ENCODE measurements around the gene DENND5B. TPM values are rescaled to one million over a fixed set of nuclear protein-coding genes. Genes with fewer than 3 reads are reported as not detected.
"Not testable (repeated sequence)": the region's sequence is repeated elsewhere in the genome, so short reads cannot be mapped to it uniquely, and the experiment has no call there.

The DENND5B gene
- total RNA-seq, 1 experiment from 2014 or later: 9.2 TPM

DNA sequence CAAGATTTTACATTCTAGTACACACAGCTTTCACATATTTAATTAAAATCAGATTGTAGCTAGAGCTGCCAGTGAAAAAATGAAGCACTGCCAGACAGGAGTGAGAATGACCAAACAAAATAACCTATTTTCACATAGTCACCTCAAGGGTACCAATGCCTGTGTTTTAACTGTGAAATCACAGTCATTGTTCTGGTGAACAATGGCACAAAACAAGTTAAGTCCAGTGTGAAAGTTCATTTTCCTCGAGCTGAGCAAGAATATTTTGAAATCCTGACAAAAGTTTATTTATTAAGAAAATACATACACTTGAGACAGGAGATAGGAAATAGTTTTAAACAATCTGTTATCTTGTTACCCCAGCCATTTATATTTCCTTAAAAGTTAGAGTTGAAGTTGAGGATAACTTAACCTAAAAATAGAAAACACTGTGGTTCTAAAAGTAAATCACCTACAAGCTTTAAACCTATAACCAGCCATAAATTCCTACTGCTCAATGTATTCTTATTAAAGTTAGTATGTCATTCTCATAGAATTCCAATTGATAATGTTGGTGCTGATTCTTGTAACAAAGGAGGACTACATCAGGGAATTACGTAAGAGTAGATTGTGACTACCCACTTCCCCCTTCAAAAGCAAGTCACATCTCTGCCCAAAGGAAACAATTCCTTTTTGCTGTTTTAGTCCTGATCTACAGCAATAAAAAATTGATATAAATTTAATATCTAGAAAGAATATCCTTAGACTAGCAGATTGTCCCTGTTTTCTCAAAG lies 15.9 kb downstream of the DENND5B start:
- CTCF ChIA-PET: no interaction called here
- Histone ChIP-seq H3K27me3 (ENCODE audit: insufficient read depth, low read depth) (no peaks in the 10 kb centered on the region), H3K79me2 (ENCODE audit: low read depth) (no peaks in the 10 kb centered on the region), H3K36me3 (ENCODE audit: low read depth) (no peaks in the 10 kb centered on the region), H3K4me1 (replicated peaks; ENCODE audit: insufficient read depth) (no peaks in the 10 kb centered on the region), H3K4me3 (no peak overlapping the region), H2AFZ (no peak overlapping the region), H3K4me2 (no peak overlapping the region), H3K9me3 (ENCODE audit: insufficient read depth, low read depth) (no peaks in the 10 kb centered on the region), H3K9me2 (ENCODE audit: insufficient read depth) (no peaks in the 10 kb centered on the region), H3F3A (ENCODE audit: insufficient read depth, low read depth) (no peaks in the 10 kb centered on the region), H4K20me1 (ENCODE audit: insufficient read depth) (no peaks in the 10 kb centered on the region), H3K27ac (no peak overlapping the region)
- no peak for TF ChIP-seq EZH2 (IDR thresholded peaks at IDR 0.05; ENCODE audit: low read depth)
- TF ChIP-seq, protein P1, sequence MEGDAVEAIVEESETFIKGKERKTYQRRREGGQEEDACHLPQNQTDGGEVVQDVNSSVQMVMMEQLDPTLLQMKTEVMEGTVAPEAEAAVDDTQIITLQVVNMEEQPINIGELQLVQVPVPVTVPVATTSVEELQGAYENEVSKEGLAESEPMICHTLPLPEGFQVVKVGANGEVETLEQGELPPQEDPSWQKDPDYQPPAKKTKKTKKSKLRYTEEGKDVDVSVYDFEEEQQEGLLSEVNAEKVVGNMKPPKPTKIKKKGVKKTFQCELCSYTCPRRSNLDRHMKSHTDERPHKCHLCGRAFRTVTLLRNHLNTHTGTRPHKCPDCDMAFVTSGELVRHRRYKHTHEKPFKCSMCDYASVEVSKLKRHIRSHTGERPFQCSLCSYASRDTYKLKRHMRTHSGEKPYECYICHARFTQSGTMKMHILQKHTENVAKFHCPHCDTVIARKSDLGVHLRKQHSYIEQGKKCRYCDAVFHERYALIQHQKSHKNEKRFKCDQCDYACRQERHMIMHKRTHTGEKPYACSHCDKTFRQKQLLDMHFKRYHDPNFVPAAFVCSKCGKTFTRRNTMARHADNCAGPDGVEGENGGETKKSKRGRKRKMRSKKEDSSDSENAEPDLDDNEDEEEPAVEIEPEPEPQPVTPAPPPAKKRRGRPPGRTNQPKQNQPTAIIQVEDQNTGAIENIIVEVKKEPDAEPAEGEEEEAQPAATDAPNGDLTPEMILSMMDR (conservative IDR thresholded peaks at IDR 0.05): no peak
- intact Hi-C loops (cut with micrococcal nuclease; ENCODE audit: unreplicated experiment): no loop called here
- no TSS peak for BruUV-seq (replicated peaks)
- POLR2A ChIA-PET (ENCODE audit: unreplicated experiment): no interaction called here
- DNase-seq: no peak

DNA sequence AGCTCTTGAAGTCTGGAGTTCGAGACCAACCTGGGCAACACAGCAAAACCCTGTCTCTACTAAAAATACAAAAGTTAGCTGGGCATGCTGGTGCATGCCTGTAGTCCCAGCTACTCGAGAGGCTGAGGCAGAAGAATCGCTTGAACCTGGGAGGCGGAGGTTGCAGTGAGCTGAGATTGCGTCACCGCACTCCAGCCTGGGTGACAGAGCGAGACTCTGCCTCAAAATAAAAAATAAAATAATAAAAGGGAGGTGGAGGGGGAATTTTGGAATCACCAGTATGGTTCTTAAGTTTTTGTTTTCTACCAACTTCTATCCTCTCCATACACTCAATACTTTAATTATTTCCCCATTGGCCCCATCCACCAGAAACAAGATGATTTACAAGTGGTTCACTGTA lies 16.6 kb downstream of the DENND5B start:
- intact Hi-C loops (cut with micrococcal nuclease; ENCODE audit: unreplicated experiment); DNase-seq; H3K27ac ChIP-seq; H3K4me1 ChIP-seq (replicated peaks; ENCODE audit: insufficient read depth); H2AFZ ChIP-seq; CTCF ChIA-PET; H3K9me3 ChIP-seq (ENCODE audit: insufficient read depth, low read depth); H3K4me3 ChIP-seq; H3K4me2 ChIP-seq; H3K79me2 ChIP-seq (ENCODE audit: low read depth); H4K20me1 ChIP-seq (ENCODE audit: insufficient read depth); H3K36me3 ChIP-seq (ENCODE audit: low read depth); BruUV-seq (replicated peaks); H3F3A ChIP-seq (ENCODE audit: insufficient read depth, low read depth); H3K27me3 ChIP-seq (ENCODE audit: insufficient read depth, low read depth); H3K9me2 ChIP-seq (ENCODE audit: insufficient read depth); POLR2A ChIA-PET (ENCODE audit: unreplicated experiment): not testable (repeated sequence)

DNA sequence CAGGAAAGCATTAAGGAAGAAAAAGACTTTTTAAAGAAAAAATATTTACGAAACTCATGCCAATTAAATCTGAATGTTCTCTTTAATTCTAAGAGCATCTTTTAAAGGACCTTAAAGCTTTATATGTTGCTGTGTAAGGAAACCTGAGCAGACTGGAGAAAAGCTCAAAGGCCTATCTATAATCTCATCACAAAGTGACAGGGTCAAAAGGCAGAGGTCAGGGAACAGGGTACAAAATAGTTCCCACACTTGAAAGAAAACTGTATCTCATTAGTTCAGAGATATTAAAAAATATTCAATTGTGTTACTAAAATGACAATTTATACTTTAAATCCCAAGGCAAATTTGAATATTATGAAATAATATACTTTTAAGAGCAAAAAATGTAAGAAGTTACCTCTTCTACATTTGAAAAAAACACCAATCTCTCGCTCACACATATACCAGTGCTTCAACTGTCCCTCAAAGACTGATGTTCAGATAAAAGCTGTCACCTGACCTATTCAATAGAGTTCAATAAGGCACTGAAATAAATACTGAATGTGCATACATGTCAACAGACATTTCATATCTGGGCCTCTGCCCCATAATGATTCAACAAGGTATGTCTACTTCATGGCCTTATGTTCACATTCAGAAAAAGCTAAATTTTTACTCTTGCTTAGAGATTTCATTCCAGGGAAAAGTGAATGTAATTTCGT lies 17.9 kb downstream of the DENND5B start:
- DNase-seq: no peak
- H3F3A ChIP-seq (ENCODE audit: insufficient read depth, low read depth): no peaks in the 10 kb centered on the region
- H3K9me3 ChIP-seq (ENCODE audit: insufficient read depth, low read depth): no peaks in the 10 kb centered on the region
- intact Hi-C loops (cut with micrococcal nuclease; ENCODE audit: unreplicated experiment): no loop called here
- H3K27ac ChIP-seq: no peak overlapping the region
- H3K27me3 ChIP-seq (ENCODE audit: insufficient read depth, low read depth): no peaks in the 10 kb centered on the region
- H4K20me1 ChIP-seq (ENCODE audit: insufficient read depth): no peaks in the 10 kb centered on the region
- POLR2A ChIA-PET (ENCODE audit: unreplicated experiment): no interaction called here
- H3K4me2 ChIP-seq: no peak overlapping the region
- H3K4me3 ChIP-seq: no peak overlapping the region
- H3K4me1 ChIP-seq (replicated peaks; ENCODE audit: insufficient read depth): no peaks in the 10 kb centered on the region
- no peaks in the 10 kb centered on the region for H3K9me2 ChIP-seq (ENCODE audit: insufficient read depth)
- no peak overlapping the region for H2AFZ ChIP-seq
- CTCF ChIA-PET: no interaction called here
- no peaks in the 10 kb centered on the region for H3K79me2 ChIP-seq (ENCODE audit: low read depth)
- H3K36me3 ChIP-seq (ENCODE audit: low read depth): no peaks in the 10 kb centered on the region
- no TSS peak for BruUV-seq (replicated peaks)
- TF ChIP-seq, protein P1 (conservative IDR thresholded peaks at IDR 0.05): no peak
- no peak for TF ChIP-seq EZH2 (IDR thresholded peaks at IDR 0.05; ENCODE audit: low read depth)
